Neural progenitor cell (in vitro differentiated cells): ENCODE data around the gene FMO3. TPM values are rescaled to one million over a fixed set of nuclear protein-coding genes. Genes with fewer than 3 reads are reported as not detected.

Experiments
- DNase-seq: peaks from one replicate; pipeline ENCODE4 v3.0.0-alpha.2; 2016; ENCODE audit warnings: low spot score
- H2AFZ ChIP-seq: fragments of 200-600 bp; sonication (generic); replicated peaks from 2 replicates; pipeline ENCODE4 v1.6.1; 2016; ENCODE audit warnings: antibody characterized with exemption
- H3F3A ChIP-seq: fragments of 200-600 bp; sonication (generic); 2 replicates; pipeline ENCODE4 v1.6.1; 2016; ENCODE audit warnings: antibody characterized with exemption, low read depth
- H3K27ac ChIP-seq: fragments of 200-600 bp; sonication (generic); 2 replicates; pipeline ENCODE4 v1.5.1; 2016; ENCODE audit warnings: mild to moderate bottlenecking
- H3K27me3 ChIP-seq: fragments of 200-600 bp; sonication (generic); 2 replicates; pipeline ENCODE4 v1.6.1; 2016; ENCODE audit warnings: mild to moderate bottlenecking, moderate library complexity
- H3K36me3 ChIP-seq: fragments of 200-600 bp; sonication (generic); 2 replicates; pipeline ENCODE4 v1.5.1; 2016
- H3K4me1 ChIP-seq: fragments of 200-600 bp; sonication (generic); 2 replicates; pipeline ENCODE4 v1.6.1; 2016; ENCODE audit warnings: mixed run types
- H3K4me2 ChIP-seq: fragments of 200-600 bp; sonication (generic); 2 replicates; pipeline ENCODE4 v1.6.1; 2016
- H3K4me3 ChIP-seq: fragments of 200-600 bp; sonication (generic); 2 replicates; pipeline ENCODE4 v1.5.1; 2016
- H3K79me2 ChIP-seq: fragments of 200-600 bp; sonication (generic); 2 replicates; pipeline ENCODE4 v1.6.1; 2016; ENCODE audit warnings: low read depth
- H3K9ac ChIP-seq: fragments of 200-600 bp; sonication (generic); 2 replicates; pipeline ENCODE4 v1.6.1; 2016
- H3K9me3 ChIP-seq: fragments of 200-600 bp; sonication (generic); 2 replicates; pipeline ENCODE4 v1.5.1; 2016; ENCODE audit warnings: low read depth
- H4K20me1 ChIP-seq: fragments of 200-600 bp; sonication (generic); 2 replicates; pipeline ENCODE4 v1.6.1; 2016; ENCODE audit warnings: low read depth
- H3K27ac Mint-ChIP-seq: 3 replicates; pipeline ENCODE4 v1.8.0; 2021; ENCODE audit warnings: mixed read lengths
- H3K27me3 Mint-ChIP-seq: 2 replicates; pipeline ENCODE4 v1.8.0; 2022; ENCODE audit warnings: low read depth, mild to moderate bottlenecking, inconsistent platforms, moderate library complexity, mixed read lengths; ENCODE audit not compliant: insufficient read depth
- H3K36me3 Mint-ChIP-seq: 3 replicates; pipeline ENCODE4 v1.8.0; 2021; ENCODE audit warnings: mixed read lengths
- H3K4me1 Mint-ChIP-seq: 3 replicates; pipeline ENCODE4 v1.8.0; 2021; ENCODE audit warnings: mixed read lengths
- H3K4me3 Mint-ChIP-seq: 3 replicates; pipeline ENCODE4 v1.8.0; 2021; ENCODE audit warnings: mild to moderate bottlenecking, moderate library complexity, mixed read lengths
- H3K9me3 Mint-ChIP-seq: 3 replicates; pipeline ENCODE4 v1.8.0; 2020; ENCODE audit warnings: mixed read lengths
- CTCF ChIP-seq: fragments of 200-600 bp; sonication (generic); IDR thresholded peaks from 2 replicates; pipeline ENCODE4 v1.5.1; 2017; ENCODE audit warnings: antibody characterized with exemption, mild to moderate bottlenecking
- EZH2 ChIP-seq: fragments of 200-600 bp; sonication (generic); IDR thresholded peaks from 2 replicates; pipeline ENCODE4 v1.6.1; 2017; ENCODE audit warnings: antibody characterized with exemption, mild to moderate bottlenecking, moderate library complexity
- EZH2phosphoT487 ChIP-seq: fragments of 200-600 bp; sonication (generic); IDR thresholded peaks from 2 replicates; pipeline ENCODE4 v1.6.1; 2017; ENCODE audit warnings: antibody characterized with exemption
- total RNA-seq: library from RNA; depleted of rRNA; stranded (reverse); fragments of >200 nt; gene quantifications from 2 replicates; pipeline ENCODE4 v1.2.3, GENCODE V29; 2015; ENCODE audit warnings: low replicate concordance

The FMO3 gene
- total RNA-seq, 1 donor from 2014 or later: not detected

GRCh38 chr1:171127099-171127498 is 36.4 kb downstream of the FMO3 start:
- H3K27ac Mint-ChIP-seq: no peak overlapping the region
- peaks cover 2% of the 10 kb centered on the region for H3K27me3 Mint-ChIP-seq
- Histone ChIP-seq H3K4me2 (no peak overlapping the region), H3K4me3 (no peak overlapping the region), H3K9ac (no peak overlapping the region), H3K36me3 (no peaks in the 10 kb centered on the region), H2AFZ (no peak overlapping the region), H3K27me3 (no peaks in the 10 kb centered on the region), H3F3A (no peaks in the 10 kb centered on the region), H4K20me1 (no peaks in the 10 kb centered on the region), H3K79me2 (no peaks in the 10 kb centered on the region), H3K27ac (no peak overlapping the region), H3K9me3 (no peaks in the 10 kb centered on the region), H3K4me1 (no peaks in the 10 kb centered on the region)
- H3K4me1 Mint-ChIP-seq: no peaks in the 10 kb centered on the region
- H3K4me3 Mint-ChIP-seq: no peak overlapping the region
- H3K36me3 Mint-ChIP-seq: no peaks in the 10 kb centered on the region
- TF ChIP-seq EZH2: no peak
- TF ChIP-seq EZH2phosphoT487: no peak
- no peak for TF ChIP-seq CTCF
- peaks cover 8% of the 10 kb centered on the region for H3K9me3 Mint-ChIP-seq
- no peak for DNase-seq

GRCh38 chr1:171127501-171127900 is 36.8 kb downstream of the FMO3 start:
- TF ChIP-seq CTCF (no peak), EZH2phosphoT487 (no peak), EZH2 (no peak)
- H3K4me1 Mint-ChIP-seq: no peaks in the 10 kb centered on the region
- peaks cover 8% of the 10 kb centered on the region for H3K9me3 Mint-ChIP-seq
- no peaks in the 10 kb centered on the region for H3K27me3 ChIP-seq
- no peak overlapping the region for H2AFZ ChIP-seq
- no peak for DNase-seq
- H3K4me3 ChIP-seq: no peak overlapping the region
- H3K27ac ChIP-seq: no peak overlapping the region
- H3F3A ChIP-seq: no peaks in the 10 kb centered on the region
- H3K27me3 Mint-ChIP-seq: peaks cover 2% of the 10 kb centered on the region
- H3K4me1 ChIP-seq: no peaks in the 10 kb centered on the region
- H3K36me3 ChIP-seq: no peaks in the 10 kb centered on the region
- H3K9ac ChIP-seq: no peak overlapping the region
- H3K9me3 ChIP-seq: no peaks in the 10 kb centered on the region
- no peak overlapping the region for H3K4me2 ChIP-seq
- H3K36me3 Mint-ChIP-seq: no peaks in the 10 kb centered on the region
- no peaks in the 10 kb centered on the region for H4K20me1 ChIP-seq
- H3K79me2 ChIP-seq: no peaks in the 10 kb centered on the region
- H3K27ac Mint-ChIP-seq: no peak overlapping the region
- H3K4me3 Mint-ChIP-seq: no peak overlapping the region

GRCh38 chr1:171128463-171128862 is 37.8 kb downstream of the FMO3 start:
- no peak overlapping the region for H3K9ac ChIP-seq
- Mint-ChIP-seq H3K9me3 (peaks cover 8% of the 10 kb centered on the region), H3K27me3 (peaks cover 2% of the 10 kb centered on the region), H3K4me1 (no peaks in the 10 kb centered on the region), H3K36me3 (no peaks in the 10 kb centered on the region), H3K27ac (no peak overlapping the region), H3K4me3 (no peak overlapping the region)
- DNase-seq: no peak
- H3K4me2 ChIP-seq: no peak overlapping the region
- H3K27ac ChIP-seq: no peak overlapping the region
- H3K36me3 ChIP-seq: no peaks in the 10 kb centered on the region
- H4K20me1 ChIP-seq: no peaks in the 10 kb centered on the region
- H2AFZ ChIP-seq: no peak overlapping the region
- H3K4me1 ChIP-seq: no peaks in the 10 kb centered on the region
- H3F3A ChIP-seq: no peaks in the 10 kb centered on the region
- H3K4me3 ChIP-seq: no peak overlapping the region
- no peaks in the 10 kb centered on the region for H3K79me2 ChIP-seq
- no peaks in the 10 kb centered on the region for H3K9me3 ChIP-seq
- H3K27me3 ChIP-seq: no peaks in the 10 kb centered on the region
- TF ChIP-seq EZH2phosphoT487: no peak
- no peak for TF ChIP-seq CTCF
- TF ChIP-seq EZH2: no peak
